Stimulated activated CD8-positive, alpha-beta memory T cell treated with anti-CD3 and anti-CD28 coated beads, Interleukin-7, amount 100 ng/mL, for 48 hours (primary cell): ENCODE results near the gene REN.

Experiments
- DNase-seq, 2 donors: peaks; one replicate each; pipeline ENCODE4 v3.0.0-alpha.2; 2020; ENCODE audit warnings: low read depth in 1 of 2; ENCODE audit errors: extremely low read depth in 1 of 2

The REN gene

GRCh38 chr1:204191456-204191855 is 25.3 kb upstream of the REN start:
- DNase-seq = no peak

DNA sequence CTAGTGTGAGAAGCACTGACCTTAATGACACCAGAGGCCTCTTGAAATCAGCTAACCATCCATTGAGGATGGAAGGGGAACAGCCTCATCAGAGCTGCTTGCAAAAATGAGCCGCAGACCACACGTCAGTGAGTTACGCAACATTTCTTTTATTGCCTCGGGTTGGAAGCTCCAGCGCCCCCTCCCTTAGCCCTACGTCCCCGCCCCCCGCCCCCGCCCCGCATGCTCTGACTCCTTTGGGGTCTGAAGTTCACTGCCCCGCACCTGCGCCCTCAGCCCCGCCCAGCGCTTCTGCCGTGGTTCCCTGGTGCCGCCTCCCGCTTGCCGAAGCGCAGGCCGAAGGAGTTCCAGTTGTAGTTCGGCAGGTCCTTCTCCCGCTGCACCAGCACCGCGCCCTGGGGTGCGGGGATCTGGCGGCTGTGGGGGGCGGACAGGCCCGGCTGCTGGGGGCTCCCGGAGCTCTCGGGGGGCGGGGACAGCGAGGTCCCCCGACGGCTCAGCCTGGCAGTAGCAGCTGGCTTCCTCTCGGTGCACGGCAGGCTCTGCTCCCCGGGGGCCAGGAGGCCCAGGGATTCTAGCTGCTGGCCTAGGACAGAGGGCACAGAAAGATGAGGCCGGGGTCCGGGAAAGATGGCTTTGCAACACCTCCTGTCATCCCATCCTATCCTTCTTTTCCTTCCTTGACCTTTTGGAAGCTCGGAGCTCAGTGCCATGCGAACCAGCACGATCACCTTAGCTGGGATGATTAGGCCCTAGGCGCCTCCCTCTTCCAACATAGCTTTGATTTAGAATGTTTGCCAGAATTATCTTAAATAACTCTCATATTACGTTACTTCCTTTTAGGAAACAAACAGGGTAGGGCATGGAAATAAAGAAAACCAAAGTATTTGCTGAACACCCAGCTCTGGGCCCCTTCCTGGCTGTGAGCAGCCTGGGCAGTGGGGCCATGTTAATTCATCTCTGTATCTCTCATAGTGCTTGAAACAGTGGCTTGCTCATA is 24.4 kb upstream of the REN start:
- peak in 1 of 2 donors; percentile 9 for DNase-seq

- DNase-seq = no peak
Observed at GRCh38 chr1:204188959-204189639, 23.0 kb upstream of the REN start.

DNA sequence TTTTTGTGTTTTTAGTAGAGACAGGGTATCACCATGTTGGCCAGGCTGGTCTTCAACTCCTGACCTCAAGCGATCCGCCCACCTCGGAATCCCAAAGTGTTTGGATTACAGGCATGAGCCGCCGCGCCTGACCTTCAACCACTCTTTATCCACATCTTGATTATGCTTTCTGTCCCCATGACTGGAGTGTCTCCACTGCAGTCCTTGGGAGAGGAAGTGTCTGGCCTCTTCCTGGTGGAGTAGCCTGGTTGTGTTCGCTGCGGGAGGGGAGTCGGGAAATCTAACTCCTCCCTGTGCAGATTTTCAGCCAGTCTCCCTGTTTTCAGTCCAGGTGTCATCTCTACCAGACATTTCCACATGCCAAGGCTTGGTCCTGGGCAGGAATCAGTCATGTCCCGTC is 20.5 kb upstream of the REN start:
- DNase-seq = no peak

DNA sequence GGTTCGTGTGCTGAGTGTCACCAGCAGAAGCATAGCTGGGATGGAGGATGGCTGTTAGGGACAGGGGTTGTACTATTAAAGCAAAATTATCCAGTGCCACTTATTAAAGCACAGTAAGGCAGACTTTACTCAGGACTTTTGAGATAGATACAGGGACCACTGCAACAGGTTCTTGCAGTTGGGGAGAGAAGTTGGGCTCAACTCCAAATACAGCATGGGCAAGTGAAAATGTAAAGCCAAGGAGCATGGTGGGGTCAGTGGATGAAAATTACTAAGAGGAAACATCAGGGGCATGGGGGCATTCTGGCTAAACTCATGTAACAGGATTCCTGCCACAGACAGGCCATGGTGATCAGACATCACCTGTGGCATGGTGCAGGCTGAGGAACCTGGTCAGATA is 15.0 kb upstream of the REN start:
- DNase-seq = no peak

- DNase-seq = no peak
Observed at GRCh38 chr1:204180133-204180532, 14.0 kb upstream of the REN start.

- DNase-seq = no peak
Observed at GRCh38 chr1:204178487-204179281, 12.5 kb upstream of the REN start.

DNA sequence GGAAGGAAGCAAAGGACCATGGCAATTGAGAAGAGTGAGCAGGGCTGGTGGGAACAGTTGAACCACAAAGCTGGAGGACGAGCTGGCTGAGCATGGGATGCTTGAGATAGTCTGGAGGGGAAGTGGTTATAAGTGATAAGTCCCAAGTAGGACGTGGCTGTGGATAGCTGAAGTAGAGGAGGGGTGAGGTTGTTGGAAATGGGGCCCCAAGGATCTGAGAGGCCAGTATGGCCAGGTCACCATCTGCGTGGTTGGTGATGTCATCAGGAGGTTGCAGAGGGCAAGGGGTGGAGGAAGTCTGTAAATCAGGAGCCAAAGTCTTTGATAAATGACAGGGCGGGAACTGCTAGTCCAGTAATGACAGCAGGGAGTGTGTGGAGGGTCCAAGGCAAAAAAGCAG is 11.0 kb upstream of the REN start:
- DNase-seq = no peak

DNA sequence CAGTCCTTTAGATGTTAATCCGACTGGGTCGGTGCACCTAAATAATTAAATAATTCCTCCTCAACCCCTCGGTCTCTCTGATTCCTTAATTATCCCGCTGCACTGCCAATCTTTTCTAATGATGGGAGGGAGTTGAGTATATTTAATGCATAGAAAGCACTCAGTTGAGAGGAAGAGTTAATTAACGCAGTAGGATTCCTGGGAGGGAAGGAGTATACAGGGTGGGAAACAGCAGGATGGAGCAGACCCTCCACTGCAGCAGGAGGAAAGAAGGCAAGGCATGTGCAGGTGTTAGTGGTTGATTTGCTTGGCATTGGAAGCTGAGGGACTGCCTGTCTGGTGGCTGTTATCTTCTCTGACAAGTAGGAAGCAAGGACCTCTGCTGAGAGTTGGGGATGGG is 9.9 kb upstream of the REN start:
- no peak for DNase-seq

GRCh38 chr1:204174958-204175357 is 8.8 kb upstream of the REN start:
- DNase-seq = no peak

DNA sequence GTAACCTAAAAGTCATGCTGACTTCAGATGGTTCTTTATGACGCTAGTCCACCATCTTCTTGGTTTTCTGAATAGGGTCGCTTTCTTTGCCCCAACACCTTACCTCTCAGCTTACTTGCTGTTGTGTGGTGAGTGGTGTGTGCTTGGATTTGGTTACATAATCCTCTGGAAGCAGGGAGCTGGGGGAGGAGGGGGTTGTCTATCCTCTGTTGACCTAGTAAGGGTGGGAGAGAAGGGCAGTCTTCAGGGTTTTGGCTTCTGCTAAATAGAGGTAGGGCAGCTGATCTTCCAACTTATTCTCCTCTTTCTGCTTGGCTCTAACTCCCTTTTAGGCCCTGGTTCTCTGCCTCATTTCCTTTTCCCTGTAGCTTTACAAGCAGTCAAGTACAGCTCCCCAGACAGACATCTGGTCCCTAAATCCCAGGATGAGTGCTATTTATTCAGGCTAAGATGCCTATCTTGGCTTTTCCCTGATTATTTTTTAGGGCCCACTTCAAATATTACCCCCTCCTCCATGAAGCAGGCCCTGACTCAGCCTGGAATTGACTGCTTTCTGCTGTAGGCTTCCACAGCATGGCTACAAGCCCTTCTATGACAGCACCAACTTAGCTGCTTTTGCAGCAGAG is 6.4 kb upstream of the REN start:
- no peak for DNase-seq

DNA sequence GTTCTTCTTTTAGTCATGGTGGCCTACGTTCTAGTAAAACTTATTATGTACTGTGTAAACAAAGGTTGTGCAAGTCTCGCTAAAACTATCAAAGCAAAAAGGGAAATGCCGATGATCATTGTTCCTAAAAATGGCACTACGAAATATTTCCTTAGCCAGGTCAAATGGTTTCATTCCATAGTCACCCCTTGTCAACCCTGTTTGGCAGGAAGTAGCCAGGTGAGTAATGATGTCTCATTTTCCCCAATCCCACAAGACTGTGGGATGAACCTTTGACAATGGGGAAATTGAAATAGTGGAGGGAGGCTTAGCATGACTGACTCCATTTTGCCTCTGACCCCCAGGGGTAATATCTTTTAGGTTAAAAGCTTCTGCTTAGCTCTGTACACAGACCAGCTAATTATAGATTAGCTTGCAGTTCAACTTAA is 5.6 kb upstream of the REN start:
- no peak for DNase-seq

GRCh38 chr1:204170494-204171155 is 4.5 kb upstream of the REN start:
- DNase-seq = no peak

GRCh38 chr1:204169858-204170257 is 3.7 kb upstream of the REN start:
- no peak for DNase-seq

DNA sequence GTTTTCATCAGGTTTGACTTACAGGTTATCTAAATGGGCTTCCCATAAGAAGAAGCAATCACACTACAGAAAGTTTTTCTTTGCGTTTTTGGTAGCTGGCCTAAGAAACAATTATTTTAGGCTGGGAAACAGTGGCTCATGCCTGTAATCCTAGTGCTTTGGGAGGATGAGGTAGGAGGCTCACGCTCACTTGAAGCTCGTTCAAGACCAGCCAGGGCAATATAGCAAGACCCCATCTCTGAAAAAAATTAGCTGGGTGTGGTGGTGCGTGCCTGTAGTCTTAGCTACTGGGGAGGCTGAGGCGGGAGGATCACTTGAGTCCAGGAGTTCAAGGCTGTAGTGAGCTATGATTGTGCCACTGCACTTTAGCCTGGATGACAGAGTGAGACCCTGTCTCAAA is 1.6 kb upstream of the REN start:
- no peak for DNase-seq

GRCh38 chr1:204162494-204163074 is 3.6 kb downstream of the REN start:
- DNase-seq = peak; percentile 47 to 51

DNA sequence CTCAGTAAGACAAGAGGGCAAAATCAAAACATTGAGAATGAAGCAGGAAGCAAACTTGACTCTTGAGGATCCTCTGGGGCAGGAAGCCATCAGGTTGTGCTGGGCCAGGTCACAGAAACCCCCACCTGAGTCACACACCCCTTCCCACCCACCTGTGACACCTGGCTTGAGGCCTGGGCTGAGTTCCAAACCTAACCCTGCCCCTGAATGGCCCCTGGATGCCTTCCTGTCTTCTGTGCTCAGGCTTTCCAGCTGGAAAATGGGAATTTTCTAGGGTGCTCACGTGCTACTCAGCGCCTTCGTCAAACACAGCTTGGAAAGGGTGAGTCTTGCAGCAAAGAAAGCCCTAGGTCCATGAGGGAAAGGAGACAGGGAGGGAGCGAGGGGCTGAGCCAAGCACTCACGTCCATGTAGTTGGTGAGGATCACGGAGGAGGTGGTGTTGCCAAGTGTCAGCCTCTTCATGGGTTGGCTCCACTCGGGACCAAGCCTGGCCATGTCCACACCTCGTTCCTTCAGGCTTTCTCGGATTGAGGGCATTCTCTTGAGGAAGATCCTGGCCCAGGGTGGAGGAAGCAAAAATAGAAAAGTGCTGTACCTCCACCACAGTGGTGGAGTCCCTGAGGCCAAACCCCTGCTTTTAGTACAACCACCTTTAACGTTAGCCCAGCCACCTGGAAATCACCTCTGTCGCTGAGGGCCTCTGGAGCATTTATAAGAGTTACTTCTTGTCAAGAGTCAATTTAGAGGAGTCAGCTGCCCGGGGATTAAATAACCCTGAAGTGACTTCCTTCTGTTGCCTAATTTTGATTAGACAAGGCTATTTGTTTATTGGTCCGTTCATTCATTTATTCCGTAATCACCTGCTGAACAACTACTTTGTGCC is 4.3 kb downstream of the REN start:
- DNase-seq = no peak

DNA sequence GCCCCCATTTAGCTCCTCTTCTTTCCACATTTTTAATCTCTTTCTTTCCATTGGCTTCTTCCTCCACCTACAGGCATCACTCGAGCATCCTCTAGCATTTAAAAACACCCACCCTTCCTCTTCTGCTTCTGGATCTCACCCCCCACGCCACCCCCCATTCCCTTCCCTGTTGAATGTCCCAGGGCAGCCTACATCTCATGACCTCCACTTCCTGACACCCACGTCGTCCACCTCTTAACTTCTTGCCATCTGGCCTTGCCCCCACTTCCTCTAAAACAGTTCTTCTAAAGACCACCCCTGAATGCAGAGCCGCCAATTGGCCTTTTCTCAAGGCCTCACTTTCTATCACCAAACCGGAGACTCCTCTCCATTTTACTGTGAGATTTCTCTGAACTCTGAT is 8.2 kb downstream of the REN start:
- no peak for DNase-seq

- DNase-seq = no peak
Observed at GRCh38 chr1:204155881-204156280, 10.3 kb downstream of the REN start.
